ENCODE data around the gene CDC73. TPM values are rescaled to one million over a fixed set of nuclear protein-coding genes. Genes with fewer than 3 reads are reported as not detected.

CDC73 gene
- total RNA-seq, 4 donors from 2014 or later: 42.7 to 73.3 (median 53.7) TPM

- H3K4me3 ChIP-seq: no peak overlapping the region
- ATAC-seq: no peak
- WGBS, 2 donors (ENCODE audit: low coverage in 1 of 2): 85 to 96% methylated on average over 2 of the region's 2 CpGs
- H3K27ac ChIP-seq: no peak overlapping the region
- H3K4me1 ChIP-seq: no peaks in the 10 kb centered on the region
- H3K9me3 ChIP-seq: no peaks in the 10 kb centered on the region
- TF ChIP-seq POLR2AphosphoS5 (IDR thresholded peaks at IDR 0.05) (no peak), CTCF (IDR thresholded peaks at IDR 0.05) (no peak), EP300 (IDR thresholded peaks at IDR 0.05) (no peak), POLR2A (IDR thresholded peaks at IDR 0.05) (no peak)
- H3K36me3 ChIP-seq: peaks cover 4 to 12% of the 10 kb centered on the region in 2 donors
- no peaks in the 10 kb centered on the region for H3K27me3 ChIP-seq
Measured at GRCh38 chr1:193259636-193260035, 137.8 kb downstream of the CDC73 start.

GRCh38 chr1:193260056-193260745 lies 138.4 kb downstream of the CDC73 start:
- Histone ChIP-seq H3K4me1 (no peaks in the 10 kb centered on the region), H3K27me3 (no peaks in the 10 kb centered on the region), H3K27ac (no peak overlapping the region), H3K36me3 (peaks cover 4 to 12% of the 10 kb centered on the region in 2 donors), H3K4me3 (no peak overlapping the region), H3K9me3 (no peaks in the 10 kb centered on the region)
- 66 to 69% methylated on average over 3 to 4 of the region's 4 CpGs for WGBS, 2 donors (ENCODE audit: low coverage in 1 of 2)
- no peak for ATAC-seq
- TF ChIP-seq POLR2A (IDR thresholded peaks at IDR 0.05) (no peak), POLR2AphosphoS5 (IDR thresholded peaks at IDR 0.05) (no peak), CTCF (IDR thresholded peaks at IDR 0.05) (no peak), EP300 (IDR thresholded peaks at IDR 0.05) (no peak)

- no peak for ATAC-seq
- Histone ChIP-seq H3K36me3 (peaks cover 4 to 12% of the 10 kb centered on the region in 2 donors), H3K27me3 (no peaks in the 10 kb centered on the region), H3K4me1 (no peaks in the 10 kb centered on the region), H3K4me3 (no peak overlapping the region), H3K9me3 (no peaks in the 10 kb centered on the region), H3K27ac (no peak overlapping the region)
- no peak for TF ChIP-seq EP300 (IDR thresholded peaks at IDR 0.05)
- no peak for TF ChIP-seq CTCF (IDR thresholded peaks at IDR 0.05)
- TF ChIP-seq POLR2AphosphoS5 (IDR thresholded peaks at IDR 0.05): no peak
- no peak for TF ChIP-seq POLR2A (IDR thresholded peaks at IDR 0.05)
Measured at GRCh38 chr1:193260896-193261295, 139.1 kb downstream of the CDC73 start.

GRCh38 chr1:193262661-193263060 lies 140.8 kb downstream of the CDC73 start:
- Histone ChIP-seq H3K4me3 (no peak overlapping the region), H3K36me3 (peaks cover 4 to 12% of the 10 kb centered on the region in 2 donors), H3K4me1 (no peaks in the 10 kb centered on the region), H3K27me3 (no peaks in the 10 kb centered on the region), H3K27ac (no peak overlapping the region), H3K9me3 (no peaks in the 10 kb centered on the region)
- WGBS, 2 donors (ENCODE audit: low coverage in 1 of 2): 96 to 100% methylated on average over 2 to 3 of the region's 3 CpGs
- ATAC-seq: no peak
- TF ChIP-seq POLR2AphosphoS5 (IDR thresholded peaks at IDR 0.05) (no peak), CTCF (IDR thresholded peaks at IDR 0.05) (no peak), EP300 (IDR thresholded peaks at IDR 0.05) (no peak), POLR2A (IDR thresholded peaks at IDR 0.05) (no peak)

- 86 to 90% methylated on average over 4 of the region's 4 CpGs for WGBS, 2 donors (ENCODE audit: low coverage in 1 of 2)
- H3K36me3 ChIP-seq: no peaks in the 10 kb centered on the region
- TF ChIP-seq CTCF (IDR thresholded peaks at IDR 0.05) (no peak), EP300 (IDR thresholded peaks at IDR 0.05) (no peak), POLR2A (IDR thresholded peaks at IDR 0.05) (no peak), POLR2AphosphoS5 (IDR thresholded peaks at IDR 0.05) (no peak)
- no peak for ATAC-seq
- H3K9me3 ChIP-seq: no peaks in the 10 kb centered on the region
- no peak overlapping the region for H3K27ac ChIP-seq
- H3K27me3 ChIP-seq: no peaks in the 10 kb centered on the region
- no peaks in the 10 kb centered on the region for H3K4me1 ChIP-seq
- H3K4me3 ChIP-seq: no peak overlapping the region
Measured at GRCh38 chr1:193264313-193265065, 142.7 kb downstream of the CDC73 start.
